Measurements from ENCODE around the gene AKR1D1.

GRCh38 chr7:138029941-138030340, 46.3 kb upstream of the AKR1D1 start:
- TF ChIP-seq, protein P1, sequence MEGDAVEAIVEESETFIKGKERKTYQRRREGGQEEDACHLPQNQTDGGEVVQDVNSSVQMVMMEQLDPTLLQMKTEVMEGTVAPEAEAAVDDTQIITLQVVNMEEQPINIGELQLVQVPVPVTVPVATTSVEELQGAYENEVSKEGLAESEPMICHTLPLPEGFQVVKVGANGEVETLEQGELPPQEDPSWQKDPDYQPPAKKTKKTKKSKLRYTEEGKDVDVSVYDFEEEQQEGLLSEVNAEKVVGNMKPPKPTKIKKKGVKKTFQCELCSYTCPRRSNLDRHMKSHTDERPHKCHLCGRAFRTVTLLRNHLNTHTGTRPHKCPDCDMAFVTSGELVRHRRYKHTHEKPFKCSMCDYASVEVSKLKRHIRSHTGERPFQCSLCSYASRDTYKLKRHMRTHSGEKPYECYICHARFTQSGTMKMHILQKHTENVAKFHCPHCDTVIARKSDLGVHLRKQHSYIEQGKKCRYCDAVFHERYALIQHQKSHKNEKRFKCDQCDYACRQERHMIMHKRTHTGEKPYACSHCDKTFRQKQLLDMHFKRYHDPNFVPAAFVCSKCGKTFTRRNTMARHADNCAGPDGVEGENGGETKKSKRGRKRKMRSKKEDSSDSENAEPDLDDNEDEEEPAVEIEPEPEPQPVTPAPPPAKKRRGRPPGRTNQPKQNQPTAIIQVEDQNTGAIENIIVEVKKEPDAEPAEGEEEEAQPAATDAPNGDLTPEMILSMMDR (IDR thresholded peaks at IDR 0.05 in 4 of 5, conservative IDR thresholded peaks at IDR 0.05 in 1 of 5): no peak
- no peak for TF ChIP-seq POLR2A (IDR thresholded peaks at IDR 0.05)

Data from gastrocnemius medialis (tissue), 4 donors.